K562 (cell line): ENCODE results near the gene DUSP16. TPM values are rescaled to one million over a fixed set of nuclear protein-coding genes. Genes with fewer than 3 reads are reported as not detected.

Experiments
- ATF1 ChIP-seq, 2 experiments: fragments of 450-650 bp in 1 of 2; IDR thresholded peaks; 2 replicates each; pipeline ENCODE4 v1.6.1; 2016; ENCODE audit warnings: missing compliant biosample characterization in 1 of 2, missing genetic modification characterization in 1 of 2
- DMBX1 ChIP-seq: fragments of 250-450 bp; sonication (Bioruptor Pico); IDR thresholded peaks from 2 replicates; pipeline ENCODE4 v1.8.0; 2022; ENCODE audit warnings: inconsistent platforms, mild to moderate bottlenecking, moderate library complexity, borderline replicate concordance
- FOXP1 ChIP-seq: sonication (generic); formaldehyde crosslinking; IDR thresholded peaks from 2 replicates; pipeline ENCODE4 v1.8.0; 2022; ENCODE audit warnings: mild to moderate bottlenecking, missing genetic modification reagents
- MCM7 ChIP-seq, 2 experiments: fragments of 450-650 bp; IDR thresholded peaks; 2 replicates each; pipeline ENCODE4 v1.6.1; 2016 to 2018
- MXI1 ChIP-seq: IDR thresholded peaks from 2 replicates; pipeline ENCODE4 v1.6.1; 2011; ENCODE audit warnings: low read depth, mild to moderate bottlenecking, improper control_type of control experiment, low read length
- POLR2B ChIP-seq: fragments of 450-650 bp; IDR thresholded peaks from 2 replicates; pipeline ENCODE4 v1.6.1; 2018; ENCODE audit warnings: low read depth; ENCODE audit not compliant: partially characterized antibody
- SAP30 ChIP-seq: fragments of 200-600 bp; sonication (generic); IDR thresholded peaks from 2 replicates; pipeline ENCODE4 v1.6.1; 2012; ENCODE audit warnings: borderline replicate concordance, low read depth, mild to moderate bottlenecking, moderate library complexity, low read length, control low read depth, inconsistent platforms; ENCODE audit not compliant: insufficient read depth, poor library complexity, severe bottlenecking
- ZNF121 ChIP-seq: sonication (generic); formaldehyde crosslinking; conservative IDR thresholded peaks from 2 replicates; pipeline ENCODE4 v1.8.0; 2022; ENCODE audit warnings: missing genetic modification reagents
- polyA plus RNA-seq, 8 experiments: library from polyadenylated mRNA; depleted of rRNA in 4 of 8; stranded (reverse) in 5 of 8; unstranded in 3 of 8; fragments of >200 nt; fragmentation: Nextera tagmentation in 2 of 8; fragmentation: Illumina TruSeq in 1 of 8; extraction: Ambion mirVana in 2 of 8; extraction: Trizol in 1 of 8; gene quantifications; 2 replicates each; pipeline versions ENCODE4 v1.2.1 to v1.2.3, GENCODE V29; 2011 to 2014; ENCODE audit warnings: inconsistent platforms in 1 of 8, missing spikeins in 1 of 8
- total RNA-seq, 7 experiments: library from RNA; depleted of rRNA in 6 of 7; stranded (reverse); fragments of >200 nt in 6 of 7; fragmentation: Illumina TruSeq in 2 of 7; extraction: Trizol in 2 of 7; gene quantifications; 2 replicates each; pipeline versions ENCODE4 v1.2.1 to v1.2.3, GENCODE V29; 2011 to 2021; ENCODE audit warnings: low replicate concordance in 1 of 7
- TF ChIP-seq, protein P1 (sequence below): fragments of 450-650 bp; IDR thresholded peaks from 2 replicates; pipeline ENCODE4 v1.6.1; 2016; ENCODE audit warnings: mild to moderate bottlenecking
- TF ChIP-seq, protein P2 (sequence below): fragments of 250-450 bp; sonication (Bioruptor Pico); IDR thresholded peaks from 2 replicates; pipeline ENCODE4 v1.5.0; 2021; ENCODE audit warnings: mild to moderate bottlenecking, moderate library complexity
- TF ChIP-seq, protein P3 (sequence below): IDR thresholded peaks from 2 replicates; pipeline ENCODE4 v1.6.1; 2011; ENCODE audit warnings: borderline replicate concordance, low read depth, mild to moderate bottlenecking, moderate library complexity, low read length; ENCODE audit not compliant: insufficient read depth, poor library complexity, severe bottlenecking

DUSP16 gene
- total and polyA plus RNA-seq, 9 of the 15 experiments (the other 6 are each of a cell fraction or from before 2014, with no cell fraction given): 0.70 to 12.3 (median 5.7) TPM

DNA sequence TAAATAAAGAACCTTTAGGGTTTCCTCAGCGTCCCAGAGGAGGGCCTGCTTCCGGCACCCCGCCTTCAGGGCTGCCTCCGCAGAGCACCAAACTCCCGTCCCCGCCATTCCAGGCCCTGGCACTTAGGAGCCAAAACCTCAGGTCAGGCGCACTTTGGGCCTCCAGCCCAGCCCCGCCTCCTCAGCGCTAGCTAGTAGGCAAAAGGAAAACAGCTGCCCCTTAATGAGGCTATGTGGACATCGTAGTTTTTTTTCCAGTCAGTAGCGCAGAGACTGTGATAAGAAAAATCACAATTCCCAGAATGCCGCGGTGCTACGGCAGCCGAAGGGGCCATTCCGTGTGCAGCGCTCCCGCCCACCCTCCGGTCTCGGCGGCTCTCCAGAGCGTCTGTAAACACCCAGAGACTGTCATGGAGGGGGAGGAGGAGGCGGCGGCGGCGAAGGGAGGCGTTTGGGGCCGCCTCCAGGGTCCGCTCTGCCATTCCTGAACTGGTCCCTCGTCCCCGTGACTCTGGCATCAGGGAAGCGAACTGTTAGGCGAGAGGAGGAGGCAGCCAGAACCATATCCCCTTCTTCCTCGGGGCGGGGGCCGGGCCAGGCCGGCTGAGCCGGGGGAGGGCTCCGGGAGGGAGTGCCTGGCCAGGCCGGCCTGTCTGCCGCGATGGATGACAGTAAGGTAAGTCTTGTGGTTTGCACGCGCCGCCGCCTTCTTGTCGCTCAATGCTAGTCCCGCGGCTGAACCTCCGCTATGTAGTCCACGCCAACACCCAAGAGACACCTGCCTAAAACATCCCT is 49.0 kb upstream of the DUSP16 start, which contains the start of gene CREBL2 (continued):
- TF ChIP-seq, protein P1, sequence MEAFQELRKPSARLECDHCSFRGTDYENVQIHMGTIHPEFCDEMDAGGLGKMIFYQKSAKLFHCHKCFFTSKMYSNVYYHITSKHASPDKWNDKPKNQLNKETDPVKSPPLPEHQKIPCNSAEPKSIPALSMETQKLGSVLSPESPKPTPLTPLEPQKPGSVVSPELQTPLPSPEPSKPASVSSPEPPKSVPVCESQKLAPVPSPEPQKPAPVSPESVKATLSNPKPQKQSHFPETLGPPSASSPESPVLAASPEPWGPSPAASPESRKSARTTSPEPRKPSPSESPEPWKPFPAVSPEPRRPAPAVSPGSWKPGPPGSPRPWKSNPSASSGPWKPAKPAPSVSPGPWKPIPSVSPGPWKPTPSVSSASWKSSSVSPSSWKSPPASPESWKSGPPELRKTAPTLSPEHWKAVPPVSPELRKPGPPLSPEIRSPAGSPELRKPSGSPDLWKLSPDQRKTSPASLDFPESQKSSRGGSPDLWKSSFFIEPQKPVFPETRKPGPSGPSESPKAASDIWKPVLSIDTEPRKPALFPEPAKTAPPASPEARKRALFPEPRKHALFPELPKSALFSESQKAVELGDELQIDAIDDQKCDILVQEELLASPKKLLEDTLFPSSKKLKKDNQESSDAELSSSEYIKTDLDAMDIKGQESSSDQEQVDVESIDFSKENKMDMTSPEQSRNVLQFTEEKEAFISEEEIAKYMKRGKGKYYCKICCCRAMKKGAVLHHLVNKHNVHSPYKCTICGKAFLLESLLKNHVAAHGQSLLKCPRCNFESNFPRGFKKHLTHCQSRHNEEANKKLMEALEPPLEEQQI: no peak; the same call in 1 of the 2 replicates
- TF ChIP-seq, protein P2, sequence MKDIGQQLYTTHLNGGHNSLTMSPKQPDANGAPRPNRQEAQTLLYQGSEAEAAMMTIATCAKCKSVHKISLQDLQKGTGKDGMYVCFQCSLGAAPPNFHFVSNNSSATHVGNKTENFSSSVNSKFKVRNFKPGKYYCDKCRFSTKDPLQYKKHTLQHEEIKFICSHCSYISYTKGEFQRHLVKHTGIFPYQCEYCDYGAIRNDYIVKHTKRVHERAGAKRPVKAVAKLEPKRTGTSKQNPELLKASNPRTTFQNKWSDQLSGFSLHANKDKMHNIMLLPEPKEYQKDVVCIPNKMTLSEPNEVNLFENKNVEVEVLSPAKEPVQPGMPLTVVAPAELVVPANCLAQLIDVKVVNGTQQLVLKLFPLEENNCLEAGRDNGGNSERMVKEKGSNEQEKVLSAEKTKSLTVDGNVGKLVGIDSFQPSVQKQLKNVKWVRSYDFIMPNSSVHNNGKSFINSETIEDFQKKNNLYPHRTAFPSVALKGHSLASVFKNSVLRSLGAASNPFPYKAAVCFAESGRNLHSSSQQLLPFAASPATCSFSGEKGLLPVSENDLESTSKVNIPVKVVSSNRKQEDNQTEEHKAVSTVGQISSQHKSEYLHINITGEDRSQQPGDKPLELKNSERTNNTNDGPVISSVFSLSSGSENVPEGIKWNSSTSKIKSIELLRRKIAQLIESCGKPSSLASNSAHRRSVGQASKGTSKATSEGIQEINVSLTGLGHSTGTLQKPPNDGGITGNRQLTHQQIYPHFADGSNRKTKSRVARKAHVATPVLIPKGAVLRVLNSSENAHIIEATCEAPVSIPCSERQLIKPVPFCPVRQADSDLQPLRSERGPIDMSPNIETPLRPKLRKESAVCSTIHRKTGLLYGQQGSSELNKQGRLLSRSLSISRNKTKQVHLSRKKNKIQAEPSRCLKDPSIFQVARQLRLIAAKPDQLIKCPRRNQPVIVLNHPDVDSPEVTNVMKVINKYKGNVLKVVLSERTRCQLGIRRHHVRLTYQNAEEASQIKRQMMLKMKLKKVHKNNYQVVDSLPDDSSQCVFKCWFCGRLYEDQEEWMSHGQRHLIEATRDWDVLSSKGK (CRISPR knock-in tag): no peak
- TF ChIP-seq ATF1 (CRISPR knock-in tag; IDR thresholded peaks at IDR 0.05): no peak
- TF ChIP-seq ATF1 (tag; IDR thresholded peaks at IDR 0.05): peak; percentile 76
- peak; percentile 64 for TF ChIP-seq POLR2B
- no peak for TF ChIP-seq SAP30
- TF ChIP-seq, protein P3, sequence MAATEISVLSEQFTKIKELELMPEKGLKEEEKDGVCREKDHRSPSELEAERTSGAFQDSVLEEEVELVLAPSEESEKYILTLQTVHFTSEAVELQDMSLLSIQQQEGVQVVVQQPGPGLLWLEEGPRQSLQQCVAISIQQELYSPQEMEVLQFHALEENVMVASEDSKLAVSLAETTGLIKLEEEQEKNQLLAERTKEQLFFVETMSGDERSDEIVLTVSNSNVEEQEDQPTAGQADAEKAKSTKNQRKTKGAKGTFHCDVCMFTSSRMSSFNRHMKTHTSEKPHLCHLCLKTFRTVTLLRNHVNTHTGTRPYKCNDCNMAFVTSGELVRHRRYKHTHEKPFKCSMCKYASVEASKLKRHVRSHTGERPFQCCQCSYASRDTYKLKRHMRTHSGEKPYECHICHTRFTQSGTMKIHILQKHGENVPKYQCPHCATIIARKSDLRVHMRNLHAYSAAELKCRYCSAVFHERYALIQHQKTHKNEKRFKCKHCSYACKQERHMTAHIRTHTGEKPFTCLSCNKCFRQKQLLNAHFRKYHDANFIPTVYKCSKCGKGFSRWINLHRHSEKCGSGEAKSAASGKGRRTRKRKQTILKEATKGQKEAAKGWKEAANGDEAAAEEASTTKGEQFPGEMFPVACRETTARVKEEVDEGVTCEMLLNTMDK: no peak
- no peak for TF ChIP-seq ZNF121
- no peak; a peak in 1 of 4 replicates for TF ChIP-seq MCM7 (IDR thresholded peaks at IDR 0.05)
- TF ChIP-seq FOXP1 (CRISPR knock-in tag): peak; percentile 85; the same call in 1 of the 2 replicates
- no peak for TF ChIP-seq MXI1
- no peak for TF ChIP-seq DMBX1 (CRISPR knock-in tag)
